Gastroesophageal sphincter (tissue), 3 donors: ENCODE data around the gene TMIGD1.

Experiments
- CTCF ChIP-seq, 4 experiments: fragments of 200-600 bp in 2 of 4; fragments of 450-650 bp in 2 of 4; sonication (generic) in 1 of 4; IDR thresholded peaks; one replicate each; pipeline ENCODE4 v1.5.1; 2017 to 2019; ENCODE audit warnings: antibody characterized with exemption in 4 of 4, mild to moderate bottlenecking in 2 of 4, moderate library complexity in 2 of 4
- POLR2A ChIP-seq, 2 donors: fragments of 450-650 bp; IDR thresholded peaks; one replicate each; pipeline ENCODE4 v1.6.1; 2017; ENCODE audit warnings: antibody characterized with exemption in 2 of 2, mild to moderate bottlenecking in 2 of 2, moderate library complexity in 1 of 2
- POLR2AphosphoS5 ChIP-seq: sonication (generic); formaldehyde crosslinking; IDR thresholded peaks from one replicate; pipeline ENCODE4 v1.6.1; 2017; ENCODE audit warnings: antibody characterized with exemption

- no peak for TF ChIP-seq POLR2AphosphoS5
- no peak for TF ChIP-seq POLR2A (IDR thresholded peaks at IDR 0.05)
- no peak for TF ChIP-seq CTCF (IDR thresholded peaks at IDR 0.05)
Measured at GRCh38 chr17:30349252-30349651, 15.4 kb upstream of the TMIGD1 start.
